ENCODE results near the gene VPS37C. TPM values are rescaled to one million over a fixed set of nuclear protein-coding genes. Genes with fewer than 3 reads are reported as not detected.

VPS37C gene
- total RNA-seq, 1 experiment from 2014 or later: 19.0 TPM

DNA sequence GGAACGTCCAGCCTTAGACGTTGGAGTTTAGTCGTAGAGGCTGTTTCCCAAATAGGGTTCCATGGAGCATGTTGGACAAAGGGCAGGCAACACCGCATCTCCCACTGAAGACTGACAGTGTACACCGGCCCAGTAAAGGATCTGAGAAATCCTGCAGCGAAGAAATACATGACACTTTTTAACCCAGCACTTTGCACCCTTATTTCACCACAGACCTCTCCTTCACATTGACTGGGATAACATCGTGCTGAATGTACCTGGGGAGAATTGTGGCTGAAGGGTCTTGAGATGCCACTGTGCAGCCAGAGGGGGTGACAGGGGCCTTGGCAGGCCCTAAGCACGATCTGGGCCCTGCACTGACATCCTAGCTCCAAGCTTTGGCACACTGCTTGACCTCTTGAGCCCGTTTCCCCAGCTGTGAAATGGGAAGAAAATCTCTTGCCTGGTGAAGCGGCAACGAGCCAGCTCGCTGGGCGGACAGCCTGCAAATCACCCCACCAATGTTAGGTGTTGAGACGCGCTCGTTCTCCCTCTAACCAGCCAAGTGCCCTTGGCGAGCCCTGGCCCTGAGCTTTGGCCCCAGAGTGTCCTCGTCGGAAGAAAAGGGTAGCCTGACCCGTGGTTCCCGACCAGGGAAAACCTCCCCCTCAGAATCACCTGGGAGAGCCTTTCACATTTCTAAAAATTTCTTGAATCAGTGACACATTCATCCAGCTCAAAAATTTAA lies 45.6 kb downstream of the VPS37C start:
- Mint-ChIP-seq H3K27me3 (ENCODE audit: low read depth) (peaks cover 1% of the 10 kb centered on the region; the same call in 1 of the 2 replicates), H3K4me3 (no peak overlapping the region), H3K9me3 (no peaks in the 10 kb centered on the region; a peak in 1 of 5 replicates), H3K4me1 (peaks cover 0 to 8% of the 10 kb centered on the region in 2 experiments; a peak in 1 of 4 replicates), H3K27ac (no peak overlapping the region; a peak in 1 of 7 replicates), H3K36me3 (ENCODE audit: insufficient read depth in 1 of 3, low read depth in 3 of 3) (no peaks in the 10 kb centered on the region)
- WGBS (ENCODE audit: extremely low coverage, insufficient read length, low lambda C conversion rate): no CpG with 5 or more reads among the region's 21 CpGs
- Histone ChIP-seq H3K4ac (ENCODE audit: low read depth, low read length) (no peak overlapping the region), H3K27me3 (ENCODE audit: insufficient read depth, low read length) (no peaks in the 10 kb centered on the region), H2AFZ (ENCODE audit: low read length) (no peak overlapping the region), H2AK5ac (ENCODE audit: insufficient read length, low read length) (no peak overlapping the region), H2BK5ac (ENCODE audit: insufficient read length, low read length) (no peak overlapping the region), H3K23me2 (ENCODE audit: insufficient read length, low read depth, low read length, poor library complexity, severe bottlenecking) (no peaks in the 10 kb centered on the region), H3K4me2 (ENCODE audit: insufficient read depth, insufficient read length, low read length) (no peak overlapping the region), H3K27ac (ENCODE audit: insufficient read length, low read depth, low read length) (no peak overlapping the region), H3K4me1 (ENCODE audit: insufficient read depth, low read length) (no peaks in the 10 kb centered on the region), H4K8ac (replicated peaks; ENCODE audit: insufficient read length, low read depth, low read length) (no peak overlapping the region), H4K5ac (ENCODE audit: insufficient read length, low read depth, low read length) (no peak overlapping the region), H2BK120ac (ENCODE audit: low read depth, low read length, poor library complexity, severe bottlenecking) (no peak overlapping the region), H2BK15ac (ENCODE audit: low read depth, low read length) (no peak overlapping the region), H3T11ph (ENCODE audit: low read length) (no peak overlapping the region), H3K56ac (ENCODE audit: insufficient read length, low read depth, low read length) (no peak overlapping the region), H3K79me1 (ENCODE audit: insufficient read depth, low read depth, low read length, poor library complexity, severe bottlenecking) (no peaks in the 10 kb centered on the region), H3K9ac (ENCODE audit: extremely low read depth, insufficient read length, low read length) (no peak overlapping the region), H2BK20ac (ENCODE audit: low read depth, low read length, poor library complexity, severe bottlenecking) (no peak overlapping the region), H2BK12ac (ENCODE audit: insufficient read length, low read depth, low read length) (no peak overlapping the region), H3K9me3 (ENCODE audit: control insufficient read depth, low read depth, low read length) (no peaks in the 10 kb centered on the region), H4K20me1 (ENCODE audit: control insufficient read depth, insufficient read depth, insufficient read length) (no peaks in the 10 kb centered on the region), H3K79me2 (ENCODE audit: insufficient read depth, low read length) (no peaks in the 10 kb centered on the region), H3K23ac (ENCODE audit: insufficient read length, low read depth, low read length) (no peak overlapping the region), H4K91ac (ENCODE audit: insufficient read length, low read depth, low read length) (no peak overlapping the region), H3K14ac (ENCODE audit: insufficient read depth, low read length) (no peak overlapping the region; the same call in 1 of the 2 replicates), H3K18ac (ENCODE audit: insufficient read length, low read depth, low read length) (no peak overlapping the region)
- no peak for TF ChIP-seq CTCF (conservative IDR thresholded peaks at IDR 0.05)
- DNase-seq: no peak
